Endothelial cell (in vitro differentiated cells): ENCODE data around the gene TMEM208. TPM values are rescaled to one million over a fixed set of nuclear protein-coding genes. Genes with fewer than 3 reads are reported as not detected.
A peak's percentile ranks its signal among the peaks of the same experiment; 100 is the strongest.

Source experiments
- DNase-seq: peaks from one replicate; pipeline ENCODE4 v3.0.0; 2021; ENCODE audit warnings: low spot score
- H3K27ac Mint-ChIP-seq: one replicate; pipeline ENCODE4 v1.8.0; 2021; ENCODE audit warnings: mixed read lengths, inconsistent platforms; ENCODE audit not compliant: unreplicated experiment
- H3K27me3 Mint-ChIP-seq: one replicate; pipeline ENCODE4 v1.8.0; 2021; ENCODE audit warnings: mild to moderate bottlenecking, moderate library complexity, mixed read lengths, inconsistent platforms; ENCODE audit not compliant: unreplicated experiment
- H3K36me3 Mint-ChIP-seq: one replicate; pipeline ENCODE4 v1.8.0; 2021; ENCODE audit warnings: mild to moderate bottlenecking, low read depth, mixed read lengths, inconsistent platforms; ENCODE audit not compliant: unreplicated experiment
- H3K4me1 Mint-ChIP-seq: one replicate; pipeline ENCODE4 v1.8.0; 2021; ENCODE audit warnings: mild to moderate bottlenecking, mixed read lengths, inconsistent platforms; ENCODE audit not compliant: unreplicated experiment
- H3K4me3 Mint-ChIP-seq: one replicate; pipeline ENCODE4 v1.8.0; 2021; ENCODE audit warnings: mild to moderate bottlenecking, mixed read lengths, inconsistent platforms; ENCODE audit not compliant: unreplicated experiment
- H3K9me3 Mint-ChIP-seq: one replicate; pipeline ENCODE4 v1.8.0; 2021; ENCODE audit warnings: mixed read lengths, inconsistent platforms; ENCODE audit not compliant: unreplicated experiment
- total RNA-seq: library from RNA; stranded (reverse); fragmentation: NEBNext Ultra II Directional; extraction: Animal tissue kit (Norgen Biotek cat#: 25700); gene quantifications from one replicate; pipeline ENCODE4 v1.2.1, GENCODE V29; 2021; ENCODE audit not compliant: unreplicated experiment
- TF ChIP-seq, protein P1 (sequence below): fragments of 200-600 bp; sonication (generic); IDR thresholded peaks from one replicate; pipeline ENCODE4 v1.5.0; 2021; ENCODE audit warnings: antibody characterized with exemption; ENCODE audit not compliant: unreplicated experiment

Gene TMEM208
- total RNA-seq, 1 donor from 2014 or later = 33.6 TPM

DNA sequence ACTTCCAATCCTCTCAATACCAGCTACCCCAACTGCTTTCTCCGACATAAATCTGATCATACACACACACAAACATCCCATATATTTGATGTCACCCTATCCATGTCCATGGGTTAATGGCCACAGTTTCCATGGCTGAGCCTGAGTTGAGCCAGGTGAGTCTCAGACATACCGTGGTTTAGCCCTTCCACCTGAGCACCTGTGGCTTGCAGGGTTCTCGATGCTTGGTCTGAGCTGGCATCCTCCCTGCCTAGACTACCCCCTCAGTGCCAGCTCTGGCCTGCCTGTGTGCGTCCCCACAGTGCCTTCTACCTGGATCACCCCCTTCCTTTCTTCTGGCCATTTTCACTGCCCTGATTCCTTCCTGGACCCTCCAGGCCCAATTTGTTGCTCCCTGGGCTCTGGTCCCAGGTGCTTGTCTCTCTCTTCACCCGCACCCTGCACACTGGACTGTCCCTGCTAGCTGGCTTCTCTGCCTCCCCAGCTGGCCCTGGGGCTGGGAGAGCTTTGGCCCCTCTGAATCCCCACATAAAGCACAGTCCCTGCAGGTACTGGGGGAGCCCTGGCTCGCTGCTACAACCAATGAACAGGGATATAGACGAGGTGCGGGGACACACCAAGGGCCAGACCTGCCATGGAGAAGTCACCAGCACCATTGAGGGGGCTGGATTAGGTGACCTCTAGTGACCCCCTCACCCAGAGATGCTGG, 20.6 kb upstream of the TMEM208 start:
- Mint-ChIP-seq H3K36me3 (peaks cover 11% of the 10 kb centered on the region), H3K27me3 (peaks cover 17% of the 10 kb centered on the region), H3K9me3 (no peaks in the 10 kb centered on the region), H3K4me3 (peak overlapping the region; percentile 64), H3K27ac (peak overlapping the region; percentile 80), H3K4me1 (peaks cover 12% of the 10 kb centered on the region)
- DNase-seq = no peak
- TF ChIP-seq, protein P1, sequence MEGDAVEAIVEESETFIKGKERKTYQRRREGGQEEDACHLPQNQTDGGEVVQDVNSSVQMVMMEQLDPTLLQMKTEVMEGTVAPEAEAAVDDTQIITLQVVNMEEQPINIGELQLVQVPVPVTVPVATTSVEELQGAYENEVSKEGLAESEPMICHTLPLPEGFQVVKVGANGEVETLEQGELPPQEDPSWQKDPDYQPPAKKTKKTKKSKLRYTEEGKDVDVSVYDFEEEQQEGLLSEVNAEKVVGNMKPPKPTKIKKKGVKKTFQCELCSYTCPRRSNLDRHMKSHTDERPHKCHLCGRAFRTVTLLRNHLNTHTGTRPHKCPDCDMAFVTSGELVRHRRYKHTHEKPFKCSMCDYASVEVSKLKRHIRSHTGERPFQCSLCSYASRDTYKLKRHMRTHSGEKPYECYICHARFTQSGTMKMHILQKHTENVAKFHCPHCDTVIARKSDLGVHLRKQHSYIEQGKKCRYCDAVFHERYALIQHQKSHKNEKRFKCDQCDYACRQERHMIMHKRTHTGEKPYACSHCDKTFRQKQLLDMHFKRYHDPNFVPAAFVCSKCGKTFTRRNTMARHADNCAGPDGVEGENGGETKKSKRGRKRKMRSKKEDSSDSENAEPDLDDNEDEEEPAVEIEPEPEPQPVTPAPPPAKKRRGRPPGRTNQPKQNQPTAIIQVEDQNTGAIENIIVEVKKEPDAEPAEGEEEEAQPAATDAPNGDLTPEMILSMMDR = no peak

DNA sequence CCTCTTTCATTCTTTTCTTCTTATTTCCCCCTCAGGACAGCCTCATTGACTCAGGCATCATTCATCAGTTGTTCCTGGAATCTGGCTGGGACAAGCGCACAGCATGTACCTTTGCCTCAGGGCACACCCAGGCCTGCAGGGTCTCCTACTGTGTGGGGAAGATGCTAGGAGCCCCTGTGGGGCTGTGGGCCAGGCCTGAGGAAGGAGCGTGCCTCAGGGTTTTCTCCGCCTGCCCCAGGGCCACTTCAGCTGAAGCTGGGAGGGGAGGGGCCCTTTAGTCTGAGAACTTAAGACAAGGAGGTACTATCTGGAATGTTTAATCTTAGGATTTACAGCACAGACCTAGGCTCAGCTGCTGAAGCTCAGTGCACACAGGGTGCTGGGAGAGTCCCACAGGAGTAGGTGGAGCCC, 20.1 kb upstream of the TMEM208 start:
- Mint-ChIP-seq H3K27me3 (peaks cover 20% of the 10 kb centered on the region), H3K9me3 (no peaks in the 10 kb centered on the region), H3K27ac (peak overlapping the region; percentile 9), H3K4me3 (no peak overlapping the region), H3K4me1 (peaks cover 17% of the 10 kb centered on the region), H3K36me3 (peaks cover 11% of the 10 kb centered on the region)
- no peak for DNase-seq
- TF ChIP-seq, protein P1 = no peak

DNA sequence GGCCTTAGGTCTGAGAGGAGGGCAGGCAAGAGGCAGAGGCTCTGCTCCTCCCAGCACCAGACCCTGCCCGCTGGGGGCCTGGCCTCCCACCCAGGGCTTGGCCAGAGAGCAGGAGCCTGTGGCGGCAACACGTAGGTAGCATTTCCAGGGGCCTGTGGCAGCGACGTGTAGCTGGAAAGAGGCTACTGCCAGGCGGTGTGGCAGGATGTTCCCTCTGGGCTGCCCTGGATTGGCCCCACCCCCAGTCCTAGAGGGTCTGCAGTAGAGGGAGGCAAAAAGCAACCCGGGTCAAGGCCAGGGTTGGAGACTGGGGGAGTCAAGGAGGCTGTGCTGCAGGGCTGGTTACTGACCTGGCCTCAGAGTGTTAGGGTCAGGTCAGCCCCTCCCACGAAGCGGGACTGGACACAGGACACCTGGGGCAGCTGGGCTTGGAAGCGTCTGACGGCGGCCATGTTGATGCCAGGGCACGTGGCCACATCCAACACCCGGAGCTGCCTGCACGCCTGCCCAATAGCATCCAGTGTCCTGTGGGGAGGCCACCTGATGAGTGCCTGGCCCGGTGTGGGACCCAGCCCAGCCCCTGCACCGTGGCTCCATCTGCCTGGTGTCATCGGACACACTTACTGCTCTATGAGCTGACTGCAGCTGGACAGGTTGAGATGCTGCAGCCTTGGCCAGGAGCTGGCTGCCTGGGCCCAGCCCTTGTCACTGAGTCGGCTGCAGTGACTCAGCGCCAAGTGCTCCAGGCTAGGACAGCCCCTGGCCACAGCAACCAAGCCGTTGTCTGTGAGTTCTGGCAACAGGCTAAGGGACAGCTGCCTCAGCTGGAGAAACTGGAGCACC, 19.5 kb upstream of the TMEM208 start:
- no peaks in the 10 kb centered on the region for H3K9me3 Mint-ChIP-seq
- peaks cover 20% of the 10 kb centered on the region for H3K27me3 Mint-ChIP-seq
- H3K4me1 Mint-ChIP-seq = peaks cover 18% of the 10 kb centered on the region
- DNase-seq = no peak
- no peak overlapping the region for H3K27ac Mint-ChIP-seq
- TF ChIP-seq, protein P1 = no peak
- peaks cover 11% of the 10 kb centered on the region for H3K36me3 Mint-ChIP-seq
- H3K4me3 Mint-ChIP-seq = no peak overlapping the region

DNA sequence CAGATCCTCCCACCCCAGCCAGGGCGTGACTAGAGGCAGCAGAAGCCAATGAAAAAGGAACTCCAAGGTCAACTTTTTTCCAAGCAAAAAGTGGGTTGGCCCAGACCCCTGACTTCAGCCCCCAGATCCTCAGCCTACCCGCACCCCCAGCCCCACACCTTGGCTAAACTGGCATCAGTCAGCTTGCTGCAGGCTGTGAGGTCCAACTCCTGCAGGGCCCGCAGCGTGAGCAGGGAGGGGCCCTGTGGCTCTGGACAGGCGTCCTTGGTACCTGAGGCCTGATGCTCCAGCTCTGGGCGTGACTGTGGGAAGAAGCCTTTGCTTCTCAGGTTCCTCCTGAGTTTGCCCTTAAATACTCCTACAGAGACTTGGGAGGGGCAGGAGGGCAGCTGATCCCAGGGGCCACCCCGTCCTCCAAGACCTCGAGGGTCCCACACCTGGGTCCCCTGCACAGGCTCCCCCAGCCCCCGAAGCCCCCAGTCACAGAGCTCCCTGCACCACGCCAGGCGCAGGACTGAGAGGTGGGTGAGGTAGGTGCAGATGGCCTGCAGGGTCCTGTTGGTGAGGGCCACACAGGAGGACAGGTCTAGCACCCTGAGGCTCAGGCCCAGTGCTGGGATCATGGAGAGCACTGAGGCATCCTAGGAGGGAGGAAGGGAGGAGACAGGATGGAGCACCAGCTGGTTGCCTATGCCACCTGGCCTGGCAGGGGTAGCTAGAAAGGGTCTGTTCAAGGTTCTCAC, 18.6 kb upstream of the TMEM208 start:
- H3K4me1 Mint-ChIP-seq = peaks cover 26% of the 10 kb centered on the region
- TF ChIP-seq, protein P1 = no peak

More for the DNA sequence above, 18.6 kb upstream of the TMEM208 start:
- no peak for DNase-seq
- H3K27ac Mint-ChIP-seq = no peak overlapping the region
- no peaks in the 10 kb centered on the region for H3K9me3 Mint-ChIP-seq
- H3K27me3 Mint-ChIP-seq = peaks cover 22% of the 10 kb centered on the region
- peaks cover 11% of the 10 kb centered on the region for H3K36me3 Mint-ChIP-seq
- H3K4me3 Mint-ChIP-seq = no peak overlapping the region
